Keratinocyte (primary cell): Measurements from ENCODE around the gene SSNA1. TPM values are rescaled to one million over a fixed set of nuclear protein-coding genes. Genes with fewer than 3 reads are reported as not detected.

ENCODE experiments used
- DNase-seq: peaks from one replicate; pipeline ENCODE4 v3.0.0-alpha.2; 2011; ENCODE audit warnings: low read depth, missing footprints, low spot score
- FAIRE-seq: peaks from 2 replicates; lab custom pipeline; 2011; peaks lifted over from hg19 to GRCh38; lab: Jason Lieb, UNC
- H2AFZ ChIP-seq: 2 replicates; pipeline ENCODE4 v1.6.0; 2012; ENCODE audit warnings: low read length, control low read depth, inconsistent platforms; ENCODE audit not compliant: control insufficient read depth
- H3K27ac ChIP-seq: 2 replicates; pipeline ENCODE4 v1.5.1; 2011; ENCODE audit warnings: low read length; ENCODE audit not compliant: control insufficient read depth, insufficient read depth
- H3K27me3 ChIP-seq: 3 replicates; pipeline ENCODE4 v1.6.0; 2011; ENCODE audit warnings: low read length; ENCODE audit not compliant: control insufficient read depth, insufficient read depth; ENCODE audit errors: extremely low read depth
- H3K36me3 ChIP-seq, 2 experiments: 2 replicates in 1 of 2; 3 replicates in 1 of 2; pipeline ENCODE4 v1.5.1; 2011; ENCODE audit warnings: low read length in 2 of 2, mild to moderate bottlenecking in 1 of 2; ENCODE audit not compliant: control insufficient read depth in 2 of 2, insufficient read depth in 2 of 2; ENCODE audit errors: extremely low read depth in 1 of 2
- H3K4me1 ChIP-seq: 3 replicates; pipeline ENCODE4 v1.5.1; 2011; ENCODE audit warnings: low read length; ENCODE audit not compliant: control insufficient read depth, insufficient read depth; ENCODE audit errors: extremely low read depth
- H3K4me2 ChIP-seq: 3 replicates; pipeline ENCODE4 v1.6.0; 2011; ENCODE audit warnings: low read depth, low read length; ENCODE audit not compliant: control insufficient read depth, insufficient read depth; ENCODE audit errors: extremely low read depth
- H3K4me3 ChIP-seq, 3 experiments: fragments of 200-600 bp in 1 of 3; sonication (generic) in 1 of 3; 2 replicates in 2 of 3; 3 replicates in 1 of 3; pipeline ENCODE4 v1.5.1; 2011 to 2016; ENCODE audit warnings: low read length in 3 of 3, mild to moderate bottlenecking in 3 of 3, control low read depth in 2 of 3, inconsistent platforms in 1 of 3, low read depth in 1 of 3, mixed read lengths in 1 of 3, mixed run types in 1 of 3, moderate library complexity in 1 of 3; ENCODE audit not compliant: control insufficient read depth in 2 of 3, insufficient read depth in 2 of 3; ENCODE audit errors: extremely low read depth in 1 of 3
- H3K79me2 ChIP-seq: 2 replicates; pipeline ENCODE4 v1.6.0; 2012; ENCODE audit warnings: low read length; ENCODE audit not compliant: control insufficient read depth, insufficient read depth
- H3K9ac ChIP-seq: 3 replicates; pipeline ENCODE4 v1.6.0; 2011; ENCODE audit warnings: low read length; ENCODE audit not compliant: control insufficient read depth, insufficient read depth; ENCODE audit errors: extremely low read depth
- H3K9me1 ChIP-seq: 3 replicates; pipeline ENCODE4 v1.6.0; 2011; ENCODE audit warnings: low read length; ENCODE audit not compliant: control insufficient read depth, insufficient read depth; ENCODE audit errors: extremely low read depth
- H3K9me3 ChIP-seq: 2 replicates; pipeline ENCODE4 v1.5.1; 2012; ENCODE audit warnings: low read depth, low read length; ENCODE audit not compliant: control insufficient read depth
- H4K20me1 ChIP-seq: 3 replicates; pipeline ENCODE4 v1.6.0; 2011; ENCODE audit warnings: low read length; ENCODE audit not compliant: control insufficient read depth, insufficient read depth; ENCODE audit errors: extremely low read depth
- CTCF ChIP-seq, 3 experiments: IDR thresholded peaks in 1 of 3; conservative IDR thresholded peaks in 1 of 3; optimal IDR thresholded peaks in 1 of 3; 2 replicates in 2 of 3; 3 replicates in 1 of 3; pipeline versions ENCODE3 to v1.5.1; 2011; ENCODE audit warnings: low read length in 3 of 3, mild to moderate bottlenecking in 3 of 3, moderate library complexity in 2 of 3, control low read depth in 1 of 3, inconsistent platforms in 1 of 3; ENCODE audit not compliant: insufficient read depth in 2 of 3; ENCODE audit errors: extremely low read depth in 1 of 3
- EZH2 ChIP-seq: IDR thresholded peaks from one replicate; pipeline ENCODE4 v1.6.1; 2012; ENCODE audit warnings: inconsistent platforms, mild to moderate bottlenecking, low read length, moderate library complexity
- dilution Hi-C: fragments of 300-500 bp; cut with MboI; formaldehyde crosslinking; loops from one replicate; pipeline ENCODE4 v1.7.0; 2020; ENCODE audit warnings: low sequenced_read_pairs; ENCODE audit not compliant: extremely low pct_ligation_motif_present
- polyA plus RNA-seq, 5 experiments: library from polyadenylated mRNA; depleted of rRNA in 3 of 5; stranded (reverse) in 3 of 5; stranded (forward) in 1 of 5; unstranded in 1 of 5; fragments of >200 nt; gene quantifications; 1 replicate in 1 of 5; 2 replicates in 3 of 5; 3 replicates in 1 of 5; pipeline versions ENCODE4 v1.2.1 to v1.2.3, GENCODE V29; 2011 to 2012; ENCODE audit warnings: missing spikeins in 2 of 5, low read depth in 1 of 5, low replicate concordance in 1 of 5

The SSNA1 gene
- polyA plus RNA-seq, 1 donor (not counting 4 experiments of a cell fraction or from before 2014, with no cell fraction given), result 45.3 TPM

DNA sequence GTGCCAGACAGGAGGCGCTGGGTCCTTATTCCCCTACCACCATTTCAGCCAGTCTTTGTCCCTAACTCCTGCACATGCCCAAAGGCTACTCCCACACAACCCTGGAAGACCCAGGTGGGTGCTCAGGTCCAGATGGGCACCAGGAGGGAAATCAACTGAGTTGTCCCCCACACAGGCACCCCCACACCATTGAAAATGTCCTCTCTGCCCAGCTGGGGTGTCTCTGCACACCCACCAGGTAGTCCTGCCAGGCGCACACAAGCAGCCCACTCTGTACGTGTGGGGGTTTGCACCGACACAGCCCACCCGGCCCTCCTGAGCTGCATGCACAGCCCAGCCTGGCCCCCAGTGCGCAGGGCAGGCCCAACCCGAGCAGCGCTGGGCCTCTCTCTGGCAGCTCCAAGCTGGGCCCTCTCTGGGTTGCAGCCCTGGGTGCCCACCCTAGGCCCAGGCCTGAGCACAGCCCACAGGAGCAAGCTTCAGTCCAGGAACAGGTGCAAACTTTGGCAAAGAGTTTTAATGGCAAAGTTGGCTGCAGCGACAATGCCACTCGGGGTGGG is 31.4 kb downstream of the SSNA1 start:
- no peaks in the 10 kb centered on the region for H4K20me1 ChIP-seq
- H3K4me1 ChIP-seq, result peaks cover 33% of the 10 kb centered on the region
- H3K9me3 ChIP-seq, result no peaks in the 10 kb centered on the region
- no peak overlapping the region for H3K9ac ChIP-seq
- no peaks in the 10 kb centered on the region for H3K9me1 ChIP-seq
- H3K79me2 ChIP-seq, result no peaks in the 10 kb centered on the region
- dilution Hi-C loops, result no loop called here
- no peaks in the 10 kb centered on the region for H3K27me3 ChIP-seq
- H3K36me3 ChIP-seq, result peaks cover 3 to 12% of the 10 kb centered on the region in 2 experiments
- DNase-seq (no peak), FAIRE-seq (no peak)
- TF ChIP-seq EZH2, result no peak
- no peak for TF ChIP-seq CTCF (optimal IDR thresholded peaks at IDR 0.05 in 1 of 3, IDR thresholded peaks at IDR 0.05 in 1 of 3, conservative IDR thresholded peaks at IDR 0.05 in 1 of 3; ENCODE audit: extremely low read depth in 1 of 3, insufficient read depth in 2 of 3, low read length in 3 of 3)
- H2AFZ ChIP-seq, result no peak overlapping the region
- H3K27ac ChIP-seq, result no peak overlapping the region
- H3K4me2 ChIP-seq, result no peak overlapping the region
- H3K4me3 ChIP-seq, result no peak overlapping the region

DNA sequence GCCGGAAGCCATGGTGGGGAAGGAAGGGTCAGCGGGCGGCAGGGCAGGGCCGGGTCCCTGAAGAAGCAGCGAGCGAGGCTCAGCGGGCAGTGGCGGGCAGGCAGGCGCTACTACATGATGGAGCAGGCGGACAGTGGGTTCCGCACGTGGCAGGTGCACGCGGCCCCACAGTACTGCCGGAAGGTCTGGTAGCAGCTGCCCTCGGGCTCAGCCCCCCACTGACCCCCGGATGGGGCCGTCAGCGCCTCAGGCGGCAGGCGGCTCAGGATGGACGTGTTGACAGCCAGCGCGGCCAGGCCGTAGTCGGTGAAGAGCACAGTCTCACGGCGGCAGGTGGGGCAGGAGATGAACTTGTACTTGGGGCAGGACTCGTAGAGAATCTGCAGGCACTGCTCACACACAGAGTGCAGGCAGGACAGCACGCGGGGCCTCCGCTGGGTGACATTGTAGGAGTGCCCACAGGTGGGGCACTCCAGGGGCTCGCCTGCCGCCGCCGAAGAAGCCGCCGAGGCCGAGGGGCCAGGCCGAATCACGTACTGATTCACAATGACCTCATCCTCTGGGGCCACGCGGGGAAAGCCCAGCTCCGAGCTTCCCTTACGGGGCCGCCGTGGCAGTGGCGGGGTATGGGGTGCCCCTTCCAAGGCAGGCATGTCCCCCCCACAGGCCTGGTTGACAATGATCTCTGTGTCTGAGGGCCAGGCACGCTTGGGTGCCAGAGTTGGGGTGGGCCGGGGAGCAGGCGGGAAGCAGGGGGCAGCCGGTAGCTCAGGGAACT is 32.0 kb downstream of the SSNA1 start:
- H3K36me3 ChIP-seq, result peaks cover 3 to 8% of the 10 kb centered on the region in 2 experiments
- no peak overlapping the region for H3K27ac ChIP-seq
- H4K20me1 ChIP-seq, result no peaks in the 10 kb centered on the region
- no peaks in the 10 kb centered on the region for H3K79me2 ChIP-seq
- TF ChIP-seq EZH2 (no peak), CTCF (optimal IDR thresholded peaks at IDR 0.05 in 1 of 3, IDR thresholded peaks at IDR 0.05 in 1 of 3, conservative IDR thresholded peaks at IDR 0.05 in 1 of 3; ENCODE audit: extremely low read depth in 1 of 3, insufficient read depth in 2 of 3, low read length in 3 of 3) (no peak)
- H3K27me3 ChIP-seq, result no peaks in the 10 kb centered on the region
- H2AFZ ChIP-seq, result no peak overlapping the region
- no peaks in the 10 kb centered on the region for H3K9me3 ChIP-seq
- H3K4me1 ChIP-seq, result peaks cover 39% of the 10 kb centered on the region
- no peak overlapping the region for H3K4me2 ChIP-seq
- FAIRE-seq (no peak), DNase-seq (no peak)
- no peaks in the 10 kb centered on the region for H3K9me1 ChIP-seq
- dilution Hi-C loops, result no loop called here
- no peak overlapping the region for H3K4me3 ChIP-seq
- H3K9ac ChIP-seq, result no peak overlapping the region
